Esophagus muscularis mucosa (tissue), 4 donors: ENCODE data around the gene SLCO2A1. TPM values are rescaled to one million over a fixed set of nuclear protein-coding genes. Genes with fewer than 3 reads are reported as not detected.
A peak's percentile ranks its signal among the peaks of the same experiment; 100 is the strongest.

Experiments used
- DNase-seq: peaks from one replicate; pipeline ENCODE4 v3.0.0-alpha.2; 2017; ENCODE audit errors: extremely low spot score
- H3K27ac ChIP-seq, 4 donors: fragments of 200-600 bp; sonication (generic); replicated peaks in 1 of 4; 1 replicate in 3 of 4; 2 replicates in 1 of 4; pipeline ENCODE4 v1.5.1; 2016 to 2019; ENCODE audit warnings: mild to moderate bottlenecking in 1 of 4
- H3K27me3 ChIP-seq, 4 donors: fragments of 200-600 bp; sonication (generic); one replicate each; pipeline versions ENCODE4 v1.5.1 to v1.6.0; 2016 to 2019
- H3K36me3 ChIP-seq, 4 donors: fragments of 200-600 bp; sonication (generic); one replicate each; pipeline ENCODE4 v1.5.1; 2016 to 2019
- H3K4me1 ChIP-seq, 4 donors: fragments of 200-600 bp; sonication (generic); one replicate each; pipeline ENCODE4 v1.5.1; 2016 to 2019
- H3K4me3 ChIP-seq, 4 donors: fragments of 200-600 bp; sonication (generic); 1 replicate in 2 of 4; 2 replicates in 2 of 4; pipeline ENCODE4 v1.5.1; 2016 to 2019; ENCODE audit warnings: mild to moderate bottlenecking in 4 of 4, moderate library complexity in 1 of 4
- H3K9me3 ChIP-seq, 4 donors: fragments of 200-600 bp; sonication (generic); 1 replicate in 3 of 4; 2 replicates in 1 of 4; pipeline ENCODE4 v1.5.1; 2016 to 2019
- CTCF ChIP-seq, 3 experiments: fragments of 200-600 bp in 2 of 3; fragments of 450-650 bp in 1 of 3; sonication (generic) in 2 of 3; IDR thresholded peaks; one replicate each; pipeline ENCODE4 v1.5.1; 2017 to 2019; ENCODE audit warnings: antibody characterized with exemption in 3 of 3, mild to moderate bottlenecking in 2 of 3, moderate library complexity in 1 of 3
- EP300 ChIP-seq: sonication (generic); formaldehyde crosslinking; IDR thresholded peaks from one replicate; pipeline ENCODE4 v1.6.1; 2017; ENCODE audit warnings: antibody characterized with exemption
- POLR2A ChIP-seq: fragments of 450-650 bp; IDR thresholded peaks from one replicate; pipeline ENCODE4 v1.6.1; 2017; ENCODE audit warnings: antibody characterized with exemption, moderate library complexity, mild to moderate bottlenecking, low read depth
- POLR2AphosphoS5 ChIP-seq, 2 donors: sonication (generic); formaldehyde crosslinking; IDR thresholded peaks; one replicate each; pipeline ENCODE4 v1.6.1; 2017; ENCODE audit warnings: antibody characterized with exemption in 2 of 2
- WGBS: methylation state at CpG from one replicate; pipeline ENCODE4 v1.1.5; 2018; 5-methylcytosine and 5-hydroxymethylcytosine counted together
- intact Hi-C: fragments of 100-400 bp; cut with DNase I; formaldehyde crosslinking; loops from one replicate; pipeline ENCODE4 v1.15.1; 2023
- total RNA-seq, 4 donors: library from RNA; depleted of rRNA; stranded (reverse); fragments of >200 nt; gene quantifications; one replicate each; pipeline versions ENCODE4 v1.1.0 to v1.2.1, GENCODE V29; 2016

The SLCO2A1 gene
- total RNA-seq, 4 donors from 2014 or later = 8.3 to 17.6 (median 13.8) TPM

- intact Hi-C loops = no loop called here
- H3K36me3 ChIP-seq = no peaks in the 10 kb centered on the region
- H3K9me3 ChIP-seq = no peaks in the 10 kb centered on the region
- H3K27ac ChIP-seq = no peak overlapping the region
- no peak for TF ChIP-seq CTCF (IDR thresholded peaks at IDR 0.05)
- no peak for TF ChIP-seq POLR2AphosphoS5 (IDR thresholded peaks at IDR 0.05)
- TF ChIP-seq POLR2A = no peak
- no peak for TF ChIP-seq EP300
- H3K4me3 ChIP-seq = peak overlapping the region; percentile 64 to 73 (median 68)
- 84% methylated on average over 2 of the region's 2 CpGs for WGBS
- peaks cover 11 to 27% (median 21%) of the 10 kb centered on the region in 4 donors for H3K4me1 ChIP-seq
- H3K27me3 ChIP-seq = peaks cover 0 to 19% (median 0%) of the 10 kb centered on the region in 4 donors
- peak; percentile 88 for DNase-seq
These were observed 2.1 kb downstream of the SLCO2A1 start for GRCh38 chr3:134027631-134028030.

- 96% methylated on average over 19 of the region's 22 CpGs for WGBS
- H3K4me1 ChIP-seq = no peaks in the 10 kb centered on the region
- no peaks in the 10 kb centered on the region for H3K9me3 ChIP-seq
- no peak overlapping the region for H3K27ac ChIP-seq
- no peak overlapping the region for H3K4me3 ChIP-seq
- DNase-seq = peak; percentile 80
- H3K36me3 ChIP-seq = no peaks in the 10 kb centered on the region
- intact Hi-C loops = no loop called here
- TF ChIP-seq EP300 = no peak
- no peak for TF ChIP-seq POLR2A
- TF ChIP-seq POLR2AphosphoS5 (IDR thresholded peaks at IDR 0.05) = no peak
- no peak for TF ChIP-seq CTCF (IDR thresholded peaks at IDR 0.05)
- H3K27me3 ChIP-seq = no peaks in the 10 kb centered on the region
These were observed 9.5 kb downstream of the SLCO2A1 start for GRCh38 chr3:134020135-134020680.

- no peak for TF ChIP-seq POLR2AphosphoS5 (IDR thresholded peaks at IDR 0.05)
- TF ChIP-seq EP300 = no peak
- no peak for TF ChIP-seq CTCF (IDR thresholded peaks at IDR 0.05)
- no peak for TF ChIP-seq POLR2A
- H3K4me1 ChIP-seq = no peaks in the 10 kb centered on the region
- no peaks in the 10 kb centered on the region for H3K36me3 ChIP-seq
- DNase-seq = peak; percentile 90
- H3K9me3 ChIP-seq = no peaks in the 10 kb centered on the region
- intact Hi-C loops = no loop called here
- 75% methylated on average over 1 of the region's 1 CpG for WGBS
- no peak overlapping the region for H3K27ac ChIP-seq
- H3K27me3 ChIP-seq = no peaks in the 10 kb centered on the region
- no peak overlapping the region for H3K4me3 ChIP-seq
These were observed 10.9 kb downstream of the SLCO2A1 start for GRCh38 chr3:134018850-134019249.

- no peaks in the 10 kb centered on the region for H3K9me3 ChIP-seq
- DNase-seq = no peak
- no peak overlapping the region for H3K4me3 ChIP-seq
- 72% methylated on average over 3 of the region's 3 CpGs for WGBS
- intact Hi-C loops = no loop called here
- no peak for TF ChIP-seq POLR2AphosphoS5 (IDR thresholded peaks at IDR 0.05)
- TF ChIP-seq CTCF (IDR thresholded peaks at IDR 0.05) = no peak
- TF ChIP-seq EP300 = no peak
- TF ChIP-seq POLR2A = no peak
- no peaks in the 10 kb centered on the region for H3K27me3 ChIP-seq
- H3K4me1 ChIP-seq = no peaks in the 10 kb centered on the region
- H3K27ac ChIP-seq = no peak overlapping the region
- H3K36me3 ChIP-seq = no peaks in the 10 kb centered on the region
These were observed 11.3 kb downstream of the SLCO2A1 start for GRCh38 chr3:134018406-134018805.

- intact Hi-C loops = no loop called here
- DNase-seq = no peak
- Histone ChIP-seq H3K4me1 (no peaks in the 10 kb centered on the region), H3K36me3 (no peaks in the 10 kb centered on the region), H3K9me3 (no peaks in the 10 kb centered on the region), H3K27ac (no peak overlapping the region), H3K4me3 (no peak overlapping the region), H3K27me3 (no peaks in the 10 kb centered on the region)
- no peak for TF ChIP-seq EP300
- TF ChIP-seq POLR2AphosphoS5 (IDR thresholded peaks at IDR 0.05) = no peak
- no peak for TF ChIP-seq POLR2A
- TF ChIP-seq CTCF (IDR thresholded peaks at IDR 0.05) = no peak
- 78% methylated on average over 5 of the region's 5 CpGs for WGBS
These were observed 12.2 kb downstream of the SLCO2A1 start for GRCh38 chr3:134017490-134017889.
